Adrenal gland (tissue), 12 donors: ENCODE measurements around the gene UBR3. TPM values are rescaled to one million over a fixed set of nuclear protein-coding genes. Genes with fewer than 3 reads are reported as not detected.

Experiments used
- DNase-seq, 7 donors: peaks; one replicate each; pipeline ENCODE4 v3.0.0-alpha.2; 2019 to 2020
- H3K27ac ChIP-seq, 5 donors: fragments of 200-600 bp; sonication (generic) in 4 of 5; 1 replicate in 3 of 5; 2 replicates in 2 of 5; pipeline versions ENCODE4 v1.5.1 to v1.8.0; 2016 to 2020; ENCODE audit warnings: mild to moderate bottlenecking in 1 of 5
- H3K27me3 ChIP-seq: fragments of 200-600 bp; 2 replicates; pipeline ENCODE4 v1.8.0; 2021
- H3K36me3 ChIP-seq, 2 donors: fragments of 200-600 bp; replicated peaks in 1 of 2; 1 replicate in 1 of 2; 2 replicates in 1 of 2; pipeline versions ENCODE4 v1.5.1 to v1.8.0; 2018 to 2022
- H3K4me1 ChIP-seq, 2 donors: fragments of 200-600 bp; replicated peaks in 1 of 2; 1 replicate in 1 of 2; 2 replicates in 1 of 2; pipeline versions ENCODE4 v1.5.1 to v1.8.0; 2018 to 2021
- H3K4me3 ChIP-seq, 4 donors: fragments of 200-600 bp; sonication (generic) in 3 of 4; one replicate each; pipeline ENCODE4 v1.5.1; 2016 to 2018
- H3K9me3 ChIP-seq, 3 donors: fragments of 200-600 bp; sonication (generic) in 1 of 3; replicated peaks in 1 of 3; 1 replicate in 2 of 3; 2 replicates in 1 of 3; pipeline versions ENCODE4 v1.5.1 to v1.8.0; 2016 to 2021
- POLR2A ChIP-seq, 2 donors: fragments of 450-650 bp; IDR thresholded peaks; one replicate each; pipeline ENCODE4 v1.6.1; 2017; ENCODE audit warnings: antibody characterized with exemption in 2 of 2, mild to moderate bottlenecking in 2 of 2, moderate library complexity in 1 of 2
- WGBS, 4 donors: extraction: QIAGEN DNeasy Blood & Tissue Kit in 2 of 4; methylation state at CpG; one replicate each; pipeline versions ENCODE4 v1.1.5 to v1.1.7; 2013 to 2017; 5-methylcytosine and 5-hydroxymethylcytosine counted together
- intact Hi-C, 2 donors: fragments of 100-400 bp; cut with DNase I; formaldehyde crosslinking; loops; one replicate each; pipeline versions ENCODE4 v1.14.1 to v1.15.0; 2022 to 2023
- polyA plus RNA-seq, 3 donors: library from polyadenylated mRNA; stranded (reverse); fragments of 200-250 nt in 2 of 3; fragments of 350-450 nt in 1 of 3; fragmentation: Illumina TruSeq in 1 of 3; extraction: RNeasy Lipid Tissue Mini Kit (QIAGEN cat#74804) in 1 of 3; gene quantifications; one replicate each; pipeline ENCODE4 v1.2.3, GENCODE V29; 2013 to 2014
- total RNA-seq, 9 donors: library from RNA; depleted of rRNA in 4 of 9; stranded (reverse); fragments of >200 nt in 4 of 9; fragments of 120-200 nt in 1 of 9; fragmentation: NEBNext Ultra II Directional in 1 of 9; extraction: Animal tissue kit (Norgen Biotek cat#: 25700) in 1 of 9; gene quantifications; one replicate each; pipeline versions ENCODE4 v1.1.0 to v1.2.4, GENCODE V29; 2013 to 2023
- TF ChIP-seq, protein P1 (sequence below), 6 experiments: fragments of 450-650 bp in 4 of 6; fragments of 200-600 bp in 2 of 6; sonication (generic) in 1 of 6; IDR thresholded peaks; 1 replicate in 5 of 6; 2 replicates in 1 of 6; pipeline versions ENCODE4 v1.5.1 to v1.8.0; 2016 to 2021; ENCODE audit warnings: antibody characterized with exemption in 6 of 6, mild to moderate bottlenecking in 2 of 6, moderate library complexity in 1 of 6
- donor health status: healthy with polysubstance abuse.
- donor health status: Bipolar disorder and iron deficiency.
- donor health status: DM: yes; HTN: yes; CAD: no.
- donor health status: DM: no; HTN: no; CAD: no.
- donor health status: DM: no; HTN: no; CAD: no.
- donor health status: DM: yes; HTN: yes; CAD: no.

UBR3 gene
- total and polyA plus RNA-seq, 12 donors = 25.5 to 85.7 (median 62.8) TPM

DNA sequence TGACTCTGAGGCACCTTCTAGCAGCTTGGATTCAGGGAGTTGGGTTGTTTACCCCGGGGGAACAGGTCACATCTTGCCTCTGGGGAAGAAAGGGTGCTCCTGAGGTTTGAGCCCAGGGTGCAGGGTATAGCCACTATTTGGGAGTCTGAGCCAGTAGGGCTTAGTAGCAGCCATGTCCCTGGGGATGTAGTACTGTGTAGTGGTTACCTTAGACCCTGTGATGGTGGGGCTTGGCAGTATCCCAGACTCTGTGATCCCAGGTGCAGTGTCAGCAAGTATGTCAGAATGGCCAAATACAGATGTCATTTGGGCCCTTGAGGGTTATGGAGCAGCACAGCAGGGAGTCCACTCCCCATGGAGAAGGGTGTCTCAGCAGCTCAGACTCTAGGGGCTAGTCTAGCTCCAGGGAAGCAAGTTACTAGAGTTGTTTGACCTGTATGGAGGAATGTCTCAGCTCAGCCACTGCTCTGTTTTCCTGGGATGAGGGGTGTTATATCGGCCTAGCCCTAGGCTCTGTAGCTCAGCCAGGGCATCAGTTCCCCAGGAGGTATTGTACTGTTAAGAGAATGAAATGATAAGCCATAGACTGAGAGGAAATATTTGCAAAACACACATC, 151.3 kb downstream of the UBR3 start:
- Histone ChIP-seq H3K4me1 (peaks cover 0 to 8% of the 10 kb centered on the region in 2 donors), H3K9me3 (peaks cover 0 to 12% (median 11%) of the 10 kb centered on the region in 3 donors), H3K36me3 (no peaks in the 10 kb centered on the region), H3K27ac (no peak overlapping the region), H3K27me3 (no peaks in the 10 kb centered on the region), H3K4me3 (no peak overlapping the region)
- no peak for TF ChIP-seq POLR2A (IDR thresholded peaks at IDR 0.05)
- TF ChIP-seq, protein P1, sequence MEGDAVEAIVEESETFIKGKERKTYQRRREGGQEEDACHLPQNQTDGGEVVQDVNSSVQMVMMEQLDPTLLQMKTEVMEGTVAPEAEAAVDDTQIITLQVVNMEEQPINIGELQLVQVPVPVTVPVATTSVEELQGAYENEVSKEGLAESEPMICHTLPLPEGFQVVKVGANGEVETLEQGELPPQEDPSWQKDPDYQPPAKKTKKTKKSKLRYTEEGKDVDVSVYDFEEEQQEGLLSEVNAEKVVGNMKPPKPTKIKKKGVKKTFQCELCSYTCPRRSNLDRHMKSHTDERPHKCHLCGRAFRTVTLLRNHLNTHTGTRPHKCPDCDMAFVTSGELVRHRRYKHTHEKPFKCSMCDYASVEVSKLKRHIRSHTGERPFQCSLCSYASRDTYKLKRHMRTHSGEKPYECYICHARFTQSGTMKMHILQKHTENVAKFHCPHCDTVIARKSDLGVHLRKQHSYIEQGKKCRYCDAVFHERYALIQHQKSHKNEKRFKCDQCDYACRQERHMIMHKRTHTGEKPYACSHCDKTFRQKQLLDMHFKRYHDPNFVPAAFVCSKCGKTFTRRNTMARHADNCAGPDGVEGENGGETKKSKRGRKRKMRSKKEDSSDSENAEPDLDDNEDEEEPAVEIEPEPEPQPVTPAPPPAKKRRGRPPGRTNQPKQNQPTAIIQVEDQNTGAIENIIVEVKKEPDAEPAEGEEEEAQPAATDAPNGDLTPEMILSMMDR (IDR thresholded peaks at IDR 0.05) = no peak
- intact Hi-C loops = no loop called here
- DNase-seq = no peak
- WGBS, 4 donors = 93 to 100% (median 99%) methylated on average over 2 of the region's 2 CpGs

DNA sequence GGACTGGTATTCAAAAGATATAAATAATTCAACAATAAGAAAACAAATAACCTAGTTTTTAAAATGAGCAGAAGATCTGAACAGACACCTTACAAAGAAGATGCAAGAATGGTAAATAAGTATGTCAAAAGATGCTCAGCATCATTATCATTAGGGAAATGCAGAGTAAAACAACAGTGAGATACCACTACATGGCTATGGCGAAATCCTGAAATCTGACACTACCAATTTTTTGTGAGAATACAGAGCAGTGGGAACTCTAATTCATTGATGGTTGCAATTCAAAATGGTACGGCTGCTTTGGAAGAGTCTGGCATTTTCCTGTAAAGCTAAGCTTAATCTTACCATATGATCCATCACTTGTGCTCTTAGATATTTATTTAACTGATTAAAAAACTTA, 151.8 kb downstream of the UBR3 start:
- no peaks in the 10 kb centered on the region for H3K27me3 ChIP-seq
- TF ChIP-seq, protein P1 (IDR thresholded peaks at IDR 0.05) = no peak
- TF ChIP-seq POLR2A (IDR thresholded peaks at IDR 0.05) = no peak
- no peaks in the 10 kb centered on the region for H3K36me3 ChIP-seq
- intact Hi-C loops = no loop called here
- WGBS, 4 donors = 95 to 100% (median 97%) methylated on average over 2 of the region's 2 CpGs
- H3K4me1 ChIP-seq = peaks cover 0 to 8% of the 10 kb centered on the region in 2 donors
- peaks cover 0 to 12% (median 11%) of the 10 kb centered on the region in 3 donors for H3K9me3 ChIP-seq
- no peak overlapping the region for H3K4me3 ChIP-seq
- no peak overlapping the region for H3K27ac ChIP-seq
- no peak for DNase-seq

DNA sequence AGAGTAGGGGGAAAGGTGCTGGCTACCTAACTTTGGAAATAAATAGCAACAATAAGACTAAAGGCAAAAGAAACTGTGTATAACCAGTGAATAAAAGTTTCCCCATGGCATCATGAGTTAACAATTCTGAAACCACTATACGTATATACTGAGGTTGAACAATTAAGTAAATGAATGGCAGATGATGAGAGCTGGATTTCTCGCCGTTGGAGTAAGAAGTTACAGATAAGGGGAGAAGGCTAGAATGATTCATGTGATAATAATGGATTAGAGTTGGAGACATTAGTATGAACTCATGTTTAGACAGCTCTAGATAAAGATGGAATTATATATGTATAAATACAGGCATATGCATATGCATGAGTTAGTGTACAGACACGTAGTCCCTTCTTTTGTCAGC, 152.7 kb downstream of the UBR3 start:
- peaks cover 0 to 12% (median 11%) of the 10 kb centered on the region in 3 donors for H3K9me3 ChIP-seq
- intact Hi-C loops = no loop called here
- H3K27ac ChIP-seq = no peak overlapping the region
- TF ChIP-seq, protein P1 (IDR thresholded peaks at IDR 0.05) = no peak
- TF ChIP-seq POLR2A (IDR thresholded peaks at IDR 0.05) = no peak
- no peak for DNase-seq
- WGBS, 4 donors = 86 to 90% (median 89%) methylated on average over 4 of the region's 4 CpGs
- no peak overlapping the region for H3K4me3 ChIP-seq
- H3K36me3 ChIP-seq = no peaks in the 10 kb centered on the region
- peaks cover 0 to 8% of the 10 kb centered on the region in 2 donors for H3K4me1 ChIP-seq
- no peaks in the 10 kb centered on the region for H3K27me3 ChIP-seq

DNA sequence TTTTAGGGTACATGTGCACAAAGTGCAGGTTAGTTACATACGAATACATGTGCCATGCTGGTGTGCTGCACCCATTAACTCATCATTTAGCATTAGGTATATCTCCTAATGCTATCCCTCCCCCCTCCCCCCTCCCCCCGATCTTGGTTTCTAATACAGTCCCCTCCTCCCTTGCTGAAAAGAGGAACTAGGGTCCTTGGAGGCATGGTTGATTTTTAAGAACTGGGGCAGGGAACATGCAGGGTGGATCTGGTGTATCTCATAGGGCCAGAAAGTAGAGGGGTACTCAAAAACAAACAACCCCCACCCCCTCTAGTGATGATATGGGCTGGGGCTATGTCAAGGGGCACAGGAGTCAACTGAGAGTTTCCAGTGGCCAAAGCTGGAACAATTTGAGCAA, 153.4 kb downstream of the UBR3 start:
- intact Hi-C loops = no loop called here
- peaks cover 0 to 8% of the 10 kb centered on the region in 2 donors for H3K4me1 ChIP-seq
- no peaks in the 10 kb centered on the region for H3K27me3 ChIP-seq
- WGBS, 4 donors = 80 to 94% (median 86%) methylated on average over 2 of the region's 2 CpGs
- H3K4me3 ChIP-seq = no peak overlapping the region
- H3K27ac ChIP-seq = no peak overlapping the region
- DNase-seq = no peak
- peaks cover 0 to 12% (median 11%) of the 10 kb centered on the region in 3 donors for H3K9me3 ChIP-seq
- no peaks in the 10 kb centered on the region for H3K36me3 ChIP-seq
- TF ChIP-seq, protein P1 (IDR thresholded peaks at IDR 0.05) = no peak
